GM19035 (cell line): Measurements from ENCODE around the gene TRIM49D2.
"Not testable (repeated sequence)": the region's sequence is repeated elsewhere in the genome, so short reads cannot be mapped to it uniquely, and the experiment has no call there.

Source experiments
- ATAC-seq: cut with Tn5 transposase; IDR thresholded peaks from one replicate; pipeline ENCODE4 v1.9.1; 2021; ENCODE audit not compliant: unreplicated experiment

Gene TRIM49D2

GRCh38 chr11:89923764-89924163, at the start of gene TRIM49D2:
TRIM49D2 (plus strand) TSS chr11:89924064; CDS start chr11:89926762, 2,698 bp downstream.
- not testable (repeated sequence) for ATAC-seq

GRCh38 chr11:89877511-89877910, 46.4 kb upstream of the TRIM49D2 start:
- not testable (repeated sequence) for ATAC-seq

GRCh38 chr11:89893245-89893644, 30.6 kb upstream of the TRIM49D2 start:
- ATAC-seq = not testable (repeated sequence)

GRCh38 chr11:89900809-89901208, 23.1 kb upstream of the TRIM49D2 start:
- not testable (repeated sequence) for ATAC-seq

GRCh38 chr11:89922195-89922660, 1.6 kb upstream of the TRIM49D2 start, which contains the start of gene TRIM49D1:
TRIM49D1 (minus strand) TSS chr11:89922245; CDS start chr11:89917710, 4,535 bp downstream.
- ATAC-seq = no peak

GRCh38 chr11:89960833-89961232, 37.0 kb downstream of the TRIM49D2 start:
- ATAC-seq = not testable (repeated sequence)

- not testable (repeated sequence) for ATAC-seq
Observed at GRCh38 chr11:89965737-89966136, 41.9 kb downstream of the TRIM49D2 start, which contains the start of gene TRIM64. TRIM64 (plus strand) TSS chr11:89966037; CDS start chr11:89968504, 2,467 bp downstream.
